Ishikawa (cell line): ENCODE data around the gene DAPK3.

Source experiments
- CEBPB ChIP-seq: IDR thresholded peaks from 2 replicates; pipeline ENCODE4 v1.6.1; 2012
- CREB1 ChIP-seq: IDR thresholded peaks from 2 replicates; pipeline ENCODE4 v1.6.1; 2012; ENCODE audit warnings: low read depth
- EGR1 ChIP-seq: IDR thresholded peaks from 2 replicates; pipeline ENCODE4 v1.6.1; 2012
- EP300 ChIP-seq: IDR thresholded peaks from 2 replicates; pipeline ENCODE4 v1.6.1; 2012; ENCODE audit warnings: borderline replicate concordance
- FOXM1 ChIP-seq: IDR thresholded peaks from 2 replicates; pipeline ENCODE4 v1.6.1; 2012; ENCODE audit warnings: low read depth, borderline replicate concordance
- MAX ChIP-seq: IDR thresholded peaks from 2 replicates; pipeline ENCODE4 v1.6.1; 2012
- NFIC ChIP-seq: IDR thresholded peaks from 2 replicates; pipeline ENCODE4 v1.6.1; 2012
- RAD21 ChIP-seq: IDR thresholded peaks from 2 replicates; pipeline ENCODE4 v1.6.1; 2012; ENCODE audit warnings: low read depth
- REST ChIP-seq: IDR thresholded peaks from 2 replicates; pipeline ENCODE4 v1.6.1; 2012; ENCODE audit warnings: low read depth, mild to moderate bottlenecking
- TAF1 ChIP-seq: IDR thresholded peaks from 2 replicates; pipeline ENCODE4 v1.6.1; 2012; ENCODE audit warnings: low read depth, mild to moderate bottlenecking
- TCF12 ChIP-seq: IDR thresholded peaks from 2 replicates; pipeline ENCODE4 v1.6.1; 2012; ENCODE audit warnings: low read depth
- TEAD4 ChIP-seq: IDR thresholded peaks from 2 replicates; pipeline ENCODE4 v1.6.1; 2012
- USF1 ChIP-seq: IDR thresholded peaks from 2 replicates; pipeline ENCODE4 v1.6.1; 2012
- YY1 ChIP-seq: IDR thresholded peaks from 2 replicates; pipeline ENCODE4 v1.6.1; 2012; ENCODE audit warnings: low read depth
- ZBTB7A ChIP-seq: IDR thresholded peaks from 2 replicates; pipeline ENCODE4 v1.6.1; 2012; ENCODE audit warnings: low read depth

The DAPK3 gene

GRCh38 chr19:3959766-3960131 is 11.2 kb downstream of the DAPK3 start:
- TF ChIP-seq TEAD4: no peak
- no peak for TF ChIP-seq ZBTB7A
- TF ChIP-seq FOXM1: no peak
- no peak for TF ChIP-seq RAD21
- no peak for TF ChIP-seq TCF12
- TF ChIP-seq USF1: no peak
- no peak for TF ChIP-seq CREB1
- no peak for TF ChIP-seq CEBPB
- no peak for TF ChIP-seq YY1
- TF ChIP-seq EGR1: no peak
- no peak for TF ChIP-seq REST
- no peak for TF ChIP-seq EP300

GRCh38 chr19:3958836-3959765 is 11.8 kb downstream of the DAPK3 start:
- TF ChIP-seq MAX (no peak), EGR1 (no peak), USF1 (no peak), TCF12 (no peak), REST (no peak), FOXM1 (no peak), EP300 (no peak), ZBTB7A (no peak), TAF1 (no peak), CEBPB (no peak), TEAD4 (no peak)

GRCh38 chr19:3955688-3956087 is 15.2 kb downstream of the DAPK3 start:
- TF ChIP-seq EP300: no peak
- TF ChIP-seq TCF12: no peak
- TF ChIP-seq MAX: no peak
- TF ChIP-seq REST: no peak
- TF ChIP-seq NFIC: no peak
- no peak for TF ChIP-seq YY1
- no peak for TF ChIP-seq CREB1
- no peak for TF ChIP-seq TAF1
- TF ChIP-seq ZBTB7A: no peak
- TF ChIP-seq CEBPB: no peak

- no peak for TF ChIP-seq RAD21
- no peak for TF ChIP-seq EP300
- no peak for TF ChIP-seq TCF12
- TF ChIP-seq EGR1: no peak
Measured at GRCh38 chr19:3954107-3954506, 16.8 kb downstream of the DAPK3 start.
